ENCODE results near the gene ZNF716.

The ZNF716 gene

DNA sequence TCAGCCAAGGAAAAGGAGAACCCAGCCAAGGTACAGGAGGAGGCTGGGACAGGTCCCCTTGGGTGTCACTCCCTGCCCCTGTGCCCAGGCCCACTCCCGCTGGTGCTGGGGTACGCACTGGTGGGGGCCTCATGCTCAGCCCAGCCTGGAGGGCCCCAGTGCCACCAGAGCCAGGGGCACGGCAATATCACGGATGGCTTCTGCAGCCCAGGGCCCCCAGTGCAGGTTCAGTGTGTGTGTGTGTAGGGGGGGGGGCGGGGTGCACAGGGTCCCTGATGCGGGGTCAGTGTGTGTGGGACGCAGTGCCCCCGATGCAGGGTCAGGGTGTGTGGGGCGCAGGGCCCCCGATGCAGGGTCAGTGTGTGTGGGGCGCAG is 23.4 kb upstream of the ZNF716 start:
- Histone ChIP-seq H3K4me1 (ENCODE audit: control extremely low read depth in 1 of 4, control insufficient read depth in 4 of 4, insufficient read depth in 4 of 4, low read length in 3 of 4) (no peaks in the 10 kb centered on the region), H3K4me3 (ENCODE audit: control insufficient read depth in 1 of 7, extremely low read depth in 1 of 7, insufficient read depth in 4 of 7, low read depth in 2 of 7, low read length in 6 of 7) (no peak overlapping the region), H3K36me3 (ENCODE audit: control insufficient read depth in 4 of 4, insufficient read depth in 4 of 4, low read length in 3 of 4) (no peaks in the 10 kb centered on the region), H3K9me3 (ENCODE audit: control extremely low read depth in 1 of 5, control insufficient read depth in 4 of 5, insufficient read depth in 2 of 5, low read depth in 1 of 5, low read length in 4 of 5) (peaks cover 0 to 24% (median 13%) of the 10 kb centered on the region in 5 experiments), H3K27me3 (replicated peaks in 2 of 5; ENCODE audit: control insufficient read depth in 4 of 5, insufficient read depth in 5 of 5, low read length in 4 of 5) (no peaks in the 10 kb centered on the region), H3K27ac (ENCODE audit: insufficient read depth in 1 of 2, low read depth in 1 of 2, low read length in 2 of 2, poor library complexity in 1 of 2, severe bottlenecking in 2 of 2) (no peak overlapping the region)
- no peak for DNase-seq
- CTCF ChIA-PET: no interaction called here
- POLR2A ChIA-PET: no interaction called here
- WGBS (ENCODE audit: insufficient coverage): 87% methylated on average over 8 of the region's 11 CpGs

DNA sequence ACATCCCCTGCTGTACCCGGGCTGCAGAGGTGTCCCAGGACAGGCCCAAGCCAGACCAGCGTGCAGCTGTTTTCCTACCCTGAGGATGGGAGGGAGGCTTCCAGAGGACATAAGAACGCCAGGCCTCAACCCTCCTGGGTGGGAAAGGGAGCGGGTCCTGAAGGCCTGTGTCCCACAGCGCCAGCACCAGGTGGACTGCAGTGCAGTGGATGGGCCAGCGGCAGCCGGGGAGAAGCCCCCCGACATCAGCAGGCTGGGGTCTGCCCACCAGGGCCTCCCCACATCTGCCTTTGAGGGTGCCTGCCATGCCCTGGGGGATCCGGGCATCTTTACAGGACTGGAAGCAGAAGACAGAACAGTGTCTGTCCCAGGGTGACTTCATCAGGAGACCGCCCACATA is 22.8 kb upstream of the ZNF716 start:
- Histone ChIP-seq H3K9me3 (ENCODE audit: control extremely low read depth in 1 of 5, control insufficient read depth in 4 of 5, insufficient read depth in 2 of 5, low read depth in 1 of 5, low read length in 4 of 5) (peaks cover 0 to 24% (median 13%) of the 10 kb centered on the region in 5 experiments), H3K4me3 (ENCODE audit: control insufficient read depth in 1 of 7, extremely low read depth in 1 of 7, insufficient read depth in 4 of 7, low read depth in 2 of 7, low read length in 6 of 7) (no peak overlapping the region), H3K36me3 (ENCODE audit: control insufficient read depth in 4 of 4, insufficient read depth in 4 of 4, low read length in 3 of 4) (no peaks in the 10 kb centered on the region), H3K27me3 (replicated peaks in 2 of 5; ENCODE audit: control insufficient read depth in 4 of 5, insufficient read depth in 5 of 5, low read length in 4 of 5) (no peaks in the 10 kb centered on the region), H3K27ac (ENCODE audit: insufficient read depth in 1 of 2, low read depth in 1 of 2, low read length in 2 of 2, poor library complexity in 1 of 2, severe bottlenecking in 2 of 2) (no peak overlapping the region), H3K4me1 (ENCODE audit: control extremely low read depth in 1 of 4, control insufficient read depth in 4 of 4, insufficient read depth in 4 of 4, low read length in 3 of 4) (no peaks in the 10 kb centered on the region)
- ChIA-PET CTCF (no interaction called here), POLR2A (no interaction called here)
- no peak for DNase-seq
- 97% methylated on average over 7 of the region's 10 CpGs for WGBS (ENCODE audit: insufficient coverage)

GRCh38 chr7:57427594-57427993 is 22.4 kb upstream of the ZNF716 start:
- no peaks in the 10 kb centered on the region for H3K36me3 ChIP-seq (ENCODE audit: control insufficient read depth in 4 of 4, insufficient read depth in 4 of 4, low read length in 3 of 4)
- H3K4me1 ChIP-seq (ENCODE audit: control extremely low read depth in 1 of 4, control insufficient read depth in 4 of 4, insufficient read depth in 4 of 4, low read length in 3 of 4): no peaks in the 10 kb centered on the region
- H3K27ac ChIP-seq (ENCODE audit: insufficient read depth in 1 of 2, low read depth in 1 of 2, low read length in 2 of 2, poor library complexity in 1 of 2, severe bottlenecking in 2 of 2): no peak overlapping the region
- no peak for DNase-seq
- POLR2A ChIA-PET: no interaction called here
- H3K27me3 ChIP-seq (replicated peaks in 2 of 5; ENCODE audit: control insufficient read depth in 4 of 5, insufficient read depth in 5 of 5, low read length in 4 of 5): no peaks in the 10 kb centered on the region
- peaks cover 0 to 24% (median 13%) of the 10 kb centered on the region in 5 experiments for H3K9me3 ChIP-seq (ENCODE audit: control extremely low read depth in 1 of 5, control insufficient read depth in 4 of 5, insufficient read depth in 2 of 5, low read depth in 1 of 5, low read length in 4 of 5)
- CTCF ChIA-PET: no interaction called here
- WGBS (ENCODE audit: insufficient coverage): 87% methylated on average over 8 of the region's 8 CpGs
- H3K4me3 ChIP-seq (ENCODE audit: control insufficient read depth in 1 of 7, extremely low read depth in 1 of 7, insufficient read depth in 4 of 7, low read depth in 2 of 7, low read length in 6 of 7): no peak overlapping the region

GRCh38 chr7:57432583-57432982 is 17.4 kb upstream of the ZNF716 start:
- CTCF ChIA-PET: no interaction called here
- H3K4me3 ChIP-seq (ENCODE audit: control insufficient read depth in 1 of 7, extremely low read depth in 1 of 7, insufficient read depth in 4 of 7, low read depth in 2 of 7, low read length in 6 of 7): no peak overlapping the region
- POLR2A ChIA-PET: no interaction called here
- H3K36me3 ChIP-seq (ENCODE audit: control insufficient read depth in 4 of 4, insufficient read depth in 4 of 4, low read length in 3 of 4): no peaks in the 10 kb centered on the region
- H3K27me3 ChIP-seq (replicated peaks in 2 of 5; ENCODE audit: control insufficient read depth in 4 of 5, insufficient read depth in 5 of 5, low read length in 4 of 5): no peaks in the 10 kb centered on the region
- WGBS (ENCODE audit: insufficient coverage): 36% methylated on average over 2 of the region's 3 CpGs
- no peak overlapping the region for H3K27ac ChIP-seq (ENCODE audit: insufficient read depth in 1 of 2, low read depth in 1 of 2, low read length in 2 of 2, poor library complexity in 1 of 2, severe bottlenecking in 2 of 2)
- DNase-seq: no peak
- peaks cover 0 to 3% (median 0%) of the 10 kb centered on the region in 5 experiments for H3K9me3 ChIP-seq (ENCODE audit: control extremely low read depth in 1 of 5, control insufficient read depth in 4 of 5, insufficient read depth in 2 of 5, low read depth in 1 of 5, low read length in 4 of 5)
- no peaks in the 10 kb centered on the region for H3K4me1 ChIP-seq (ENCODE audit: control extremely low read depth in 1 of 4, control insufficient read depth in 4 of 4, insufficient read depth in 4 of 4, low read length in 3 of 4)

DNA sequence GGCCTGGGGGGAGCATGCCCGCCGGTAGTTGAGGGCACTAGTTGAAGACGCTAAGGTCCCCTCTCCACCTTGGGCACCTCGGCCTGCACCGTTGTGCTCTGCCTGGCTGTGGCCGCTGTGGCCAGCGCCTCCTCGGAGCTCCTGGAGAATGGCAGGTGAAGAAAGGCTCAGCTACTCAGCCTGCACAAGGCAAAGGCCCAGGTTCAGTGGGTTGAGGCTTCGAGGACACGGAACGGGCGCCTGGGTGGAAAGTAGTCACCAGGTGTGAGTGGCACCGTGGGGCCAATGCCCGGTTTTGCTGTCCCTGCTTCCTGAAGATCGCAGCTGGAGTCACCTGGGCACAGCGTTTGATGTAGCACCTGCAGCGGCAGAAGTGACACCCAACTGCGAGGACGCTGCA is 12.4 kb upstream of the ZNF716 start:
- ChIA-PET POLR2A (no interaction called here), CTCF (no interaction called here)
- H3K27me3 ChIP-seq (replicated peaks in 2 of 5; ENCODE audit: control insufficient read depth in 4 of 5, insufficient read depth in 5 of 5, low read length in 4 of 5): no peaks in the 10 kb centered on the region
- no peak overlapping the region for H3K27ac ChIP-seq (ENCODE audit: insufficient read depth in 1 of 2, low read depth in 1 of 2, low read length in 2 of 2, poor library complexity in 1 of 2, severe bottlenecking in 2 of 2)
- DNase-seq: no peak
- WGBS (ENCODE audit: insufficient coverage): 93% methylated on average over 19 of the region's 19 CpGs
- peaks cover 0 to 25% (median 15%) of the 10 kb centered on the region in 5 experiments for H3K9me3 ChIP-seq (ENCODE audit: control extremely low read depth in 1 of 5, control insufficient read depth in 4 of 5, insufficient read depth in 2 of 5, low read depth in 1 of 5, low read length in 4 of 5)
- H3K36me3 ChIP-seq (ENCODE audit: control insufficient read depth in 4 of 4, insufficient read depth in 4 of 4, low read length in 3 of 4): no peaks in the 10 kb centered on the region
- H3K4me3 ChIP-seq (ENCODE audit: control insufficient read depth in 1 of 7, extremely low read depth in 1 of 7, insufficient read depth in 4 of 7, low read depth in 2 of 7, low read length in 6 of 7): no peak overlapping the region
- H3K4me1 ChIP-seq (ENCODE audit: control extremely low read depth in 1 of 4, control insufficient read depth in 4 of 4, insufficient read depth in 4 of 4, low read length in 3 of 4): no peaks in the 10 kb centered on the region

GRCh38 chr7:57438244-57438643 is 11.7 kb upstream of the ZNF716 start:
- Histone ChIP-seq H3K9me3 (ENCODE audit: control extremely low read depth in 1 of 5, control insufficient read depth in 4 of 5, insufficient read depth in 2 of 5, low read depth in 1 of 5, low read length in 4 of 5) (peaks cover 0 to 26% (median 16%) of the 10 kb centered on the region in 5 experiments), H3K27me3 (replicated peaks in 2 of 5; ENCODE audit: control insufficient read depth in 4 of 5, insufficient read depth in 5 of 5, low read length in 4 of 5) (no peaks in the 10 kb centered on the region), H3K27ac (ENCODE audit: insufficient read depth in 1 of 2, low read depth in 1 of 2, low read length in 2 of 2, poor library complexity in 1 of 2, severe bottlenecking in 2 of 2) (no peak overlapping the region), H3K4me3 (ENCODE audit: control insufficient read depth in 1 of 7, extremely low read depth in 1 of 7, insufficient read depth in 4 of 7, low read depth in 2 of 7, low read length in 6 of 7) (no peak overlapping the region), H3K4me1 (ENCODE audit: control extremely low read depth in 1 of 4, control insufficient read depth in 4 of 4, insufficient read depth in 4 of 4, low read length in 3 of 4) (no peaks in the 10 kb centered on the region), H3K36me3 (ENCODE audit: control insufficient read depth in 4 of 4, insufficient read depth in 4 of 4, low read length in 3 of 4) (no peaks in the 10 kb centered on the region)
- 88% methylated on average over 7 of the region's 7 CpGs for WGBS (ENCODE audit: insufficient coverage)
- POLR2A ChIA-PET: no interaction called here
- no peak for DNase-seq
- CTCF ChIA-PET: no interaction called here

DNA sequence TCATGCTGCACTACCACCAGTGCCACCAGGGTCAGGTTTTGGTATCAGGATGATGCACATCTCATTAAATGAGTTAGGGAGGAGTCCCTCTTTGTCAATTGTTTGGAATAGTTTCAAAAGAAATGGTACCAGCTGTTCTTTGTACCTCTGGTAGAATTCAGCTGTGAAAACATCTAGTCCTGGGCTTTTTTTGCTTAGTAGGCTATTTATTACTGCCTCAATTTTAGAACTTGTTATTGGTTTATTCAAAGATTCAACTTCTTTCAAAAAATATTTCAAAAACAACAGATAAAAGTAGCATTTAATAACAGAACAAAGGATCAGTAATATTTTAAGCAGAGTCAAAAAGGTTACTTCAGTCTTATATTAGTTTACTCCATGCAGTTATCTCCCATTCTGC is 6.4 kb upstream of the ZNF716 start:
- H3K27me3 ChIP-seq (replicated peaks in 2 of 5; ENCODE audit: control insufficient read depth in 4 of 5, insufficient read depth in 5 of 5, low read length in 4 of 5): no peaks in the 10 kb centered on the region
- CTCF ChIA-PET: no interaction called here
- no peak overlapping the region for H3K4me3 ChIP-seq (ENCODE audit: control insufficient read depth in 1 of 7, extremely low read depth in 1 of 7, insufficient read depth in 4 of 7, low read depth in 2 of 7, low read length in 6 of 7)
- H3K9me3 ChIP-seq (ENCODE audit: control extremely low read depth in 1 of 5, control insufficient read depth in 4 of 5, insufficient read depth in 2 of 5, low read depth in 1 of 5, low read length in 4 of 5): peaks cover 1 to 18% (median 9%) of the 10 kb centered on the region in 5 experiments
- no peaks in the 10 kb centered on the region for H3K36me3 ChIP-seq (ENCODE audit: control insufficient read depth in 4 of 4, insufficient read depth in 4 of 4, low read length in 3 of 4)
- POLR2A ChIA-PET: no interaction called here
- no peaks in the 10 kb centered on the region for H3K4me1 ChIP-seq (ENCODE audit: control extremely low read depth in 1 of 4, control insufficient read depth in 4 of 4, insufficient read depth in 4 of 4, low read length in 3 of 4)
- H3K27ac ChIP-seq (ENCODE audit: insufficient read depth in 1 of 2, low read depth in 1 of 2, low read length in 2 of 2, poor library complexity in 1 of 2, severe bottlenecking in 2 of 2): no peak overlapping the region
- no peak for DNase-seq
